Stimulated activated CD4-positive, alpha-beta T cell treated with anti-CD3 and anti-CD28 coated beads, Interleukin-1b, Interleukin-23, amount 100 ng/mL, for 24 hours (primary cell): Measurements from ENCODE around the gene NOXA1.
"Not testable (repeated sequence)": the region's sequence is repeated elsewhere in the genome, so short reads cannot be mapped to it uniquely, and the experiment has no call there.

Experiments
- DNase-seq, 4 experiments: peaks; one replicate each; pipeline ENCODE4 v3.0.0-alpha.2; 2020; ENCODE audit warnings: low read depth in 4 of 4, low spot score in 1 of 4

NOXA1 gene

DNA sequence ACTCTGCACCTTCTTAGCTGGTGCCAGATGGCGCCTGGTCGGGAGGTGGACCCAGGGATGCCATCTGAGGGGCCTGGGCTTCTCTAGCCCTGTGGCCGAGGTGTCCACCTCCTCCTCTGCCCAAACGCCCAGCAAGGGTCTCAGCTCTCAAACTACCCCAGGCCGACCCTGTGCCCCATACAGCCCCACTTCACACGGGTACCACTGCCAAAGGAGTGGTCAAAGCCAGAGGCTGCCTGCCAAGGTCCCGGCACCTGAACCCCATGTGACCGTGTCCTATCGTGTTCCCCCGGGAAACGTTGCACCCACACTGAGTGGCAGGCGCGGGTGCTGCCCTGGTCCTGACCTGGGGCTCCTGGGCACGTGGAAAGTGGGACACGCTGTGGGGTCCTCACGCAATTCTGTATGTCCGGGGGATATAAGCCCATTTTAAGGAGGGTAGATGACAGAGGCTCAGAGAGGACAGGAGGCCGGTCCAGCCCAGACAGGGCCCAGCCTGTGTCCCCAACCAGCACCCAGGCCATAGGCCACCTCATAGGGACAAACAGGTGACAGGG is 16.0 kb downstream of the NOXA1 start:
- DNase-seq = no peak

DNA sequence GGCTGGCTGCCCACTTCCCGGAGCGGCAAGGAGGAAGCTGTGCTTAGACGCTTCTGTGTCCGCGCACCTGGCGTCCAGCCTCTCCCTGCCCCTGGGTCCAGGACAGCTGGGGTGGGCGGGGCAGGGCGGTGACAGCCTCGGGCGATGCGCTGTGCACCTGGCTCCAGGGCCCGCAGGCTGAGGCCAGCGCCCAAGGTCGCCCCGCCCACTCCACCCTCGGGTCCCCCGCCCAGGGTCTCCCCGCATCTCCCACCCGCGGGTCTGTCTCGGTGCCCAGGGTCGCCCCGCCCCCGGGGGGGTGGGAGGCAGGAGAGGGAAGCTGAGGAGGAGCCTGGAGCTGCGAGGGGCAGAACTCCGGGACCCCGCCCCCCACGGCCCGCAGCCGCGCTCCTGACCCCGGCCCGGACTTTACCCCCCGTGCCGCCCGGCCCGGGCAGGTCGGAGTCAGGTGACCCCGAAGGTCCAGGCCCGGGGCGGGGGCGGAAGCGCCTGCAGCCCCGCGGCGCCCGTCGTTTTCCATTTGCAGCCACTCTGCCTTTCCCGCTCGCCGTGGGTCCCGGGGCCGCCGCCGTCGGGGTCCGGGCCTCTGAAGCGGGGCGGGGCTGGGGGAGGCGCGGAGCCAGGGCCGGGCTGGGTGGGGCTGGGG is 18.2 kb downstream of the NOXA1 start, which contains the start of gene ENTPD8:
Gene ENTPD8 (minus strand): TSS at position 69 of the 646 bp plus-strand sequence. CDS start 3,072 bp downstream, outside the sequence.
- no peak for DNase-seq

DNA sequence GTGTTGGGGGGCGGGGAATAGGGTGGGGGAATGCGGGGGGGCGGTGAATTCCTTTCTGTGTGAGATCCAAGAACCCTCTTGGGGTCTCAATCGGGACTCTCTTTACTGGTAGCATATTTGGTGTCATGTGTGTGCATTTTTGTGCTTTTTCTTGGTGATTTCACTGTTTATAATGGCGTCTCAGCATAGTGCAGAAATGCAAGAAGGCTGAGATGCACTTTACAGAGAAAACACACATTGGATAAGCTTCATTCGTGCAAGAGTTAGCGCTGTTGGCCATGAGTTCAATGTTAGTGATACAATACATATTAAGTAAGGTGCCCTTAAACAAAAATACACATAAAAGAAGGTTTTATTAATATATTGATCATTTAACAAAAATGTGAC is 18.7 kb downstream of the NOXA1 start:
- no peak for DNase-seq

DNA sequence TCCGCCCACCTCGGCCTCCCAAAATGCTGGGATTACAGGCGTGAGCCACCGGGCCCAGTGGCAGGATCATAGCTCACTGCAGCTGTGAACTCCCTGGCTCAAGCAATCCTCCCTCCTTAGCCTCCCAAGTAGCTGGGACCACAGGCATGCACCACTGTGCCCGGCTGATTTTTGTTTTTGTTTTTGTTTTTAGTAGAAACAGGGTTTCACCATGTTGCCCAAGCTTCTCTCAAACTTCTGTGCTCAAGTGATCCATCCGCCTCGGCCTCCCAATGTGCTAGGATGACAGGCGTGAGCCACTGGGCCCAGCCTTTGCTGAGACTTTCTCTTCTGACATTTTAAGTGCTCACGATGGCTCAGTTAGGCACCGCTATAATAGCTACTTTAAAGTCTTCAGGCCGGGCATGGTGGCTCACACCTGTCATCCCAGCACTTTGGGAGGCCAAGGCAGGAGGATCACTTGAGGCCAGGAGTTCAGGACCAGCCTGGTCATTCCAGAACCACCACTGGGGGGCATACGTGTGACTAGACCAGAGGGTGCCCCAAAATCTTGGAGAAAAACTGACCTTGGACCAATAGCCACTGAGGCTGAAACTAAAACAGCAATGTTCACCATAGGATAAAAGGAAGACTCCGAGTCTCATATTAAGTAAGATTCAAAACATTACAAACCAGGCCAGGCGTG is 21.1 kb downstream of the NOXA1 start:
- no peak for DNase-seq

DNA sequence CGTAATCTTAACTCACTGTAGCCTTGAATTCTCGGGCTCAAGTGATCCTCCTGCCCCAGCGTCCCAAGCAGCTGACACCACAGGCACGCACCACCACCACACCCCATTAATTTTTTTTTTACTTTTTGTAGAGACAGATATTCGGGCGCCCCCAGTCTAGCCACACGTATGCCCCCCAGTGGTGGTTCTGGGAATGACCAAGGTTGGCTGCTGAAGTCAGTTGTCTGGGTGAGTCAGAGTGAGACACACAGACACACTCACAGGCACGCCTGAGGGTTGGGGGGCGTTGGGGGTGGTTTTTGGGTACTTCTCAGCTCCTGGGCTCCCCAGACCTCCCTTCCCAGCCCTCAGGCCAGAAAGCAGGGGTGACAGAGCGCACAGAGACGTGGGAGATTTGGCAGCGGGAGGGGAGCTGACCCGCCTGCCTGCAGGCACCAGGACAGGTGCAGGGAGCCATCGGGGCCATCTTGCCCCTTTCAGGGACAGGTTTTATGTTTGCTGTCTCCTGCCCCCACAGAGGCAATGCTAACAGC is 22.1 kb downstream of the NOXA1 start:
- peak; percentile 65 to 84 (median 80) for DNase-seq

DNA sequence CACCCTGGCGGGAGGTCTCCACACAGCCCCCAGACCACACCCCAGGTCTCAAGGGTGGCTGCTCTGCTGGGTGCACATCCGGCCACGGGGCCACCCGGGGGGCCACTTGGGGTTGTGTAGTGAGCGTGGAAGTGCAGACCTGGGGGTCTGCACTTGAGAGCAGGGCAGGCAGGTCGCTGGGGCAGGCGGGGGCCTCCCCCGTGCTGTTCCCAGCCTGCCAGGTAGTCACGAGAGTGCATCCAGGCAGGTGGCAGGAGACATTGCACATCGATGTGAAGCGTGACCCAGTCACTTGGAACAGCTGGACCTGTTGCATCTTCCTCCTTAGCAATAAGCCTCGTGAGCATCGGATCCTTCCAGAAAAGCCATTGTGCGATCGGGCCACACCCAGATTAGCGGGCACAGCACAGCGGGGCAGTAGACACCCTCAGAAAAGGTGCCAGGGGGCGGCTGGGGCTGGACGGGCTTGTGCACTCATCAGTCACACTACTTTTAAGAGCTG is 22.8 kb downstream of the NOXA1 start:
- DNase-seq = no peak

DNA sequence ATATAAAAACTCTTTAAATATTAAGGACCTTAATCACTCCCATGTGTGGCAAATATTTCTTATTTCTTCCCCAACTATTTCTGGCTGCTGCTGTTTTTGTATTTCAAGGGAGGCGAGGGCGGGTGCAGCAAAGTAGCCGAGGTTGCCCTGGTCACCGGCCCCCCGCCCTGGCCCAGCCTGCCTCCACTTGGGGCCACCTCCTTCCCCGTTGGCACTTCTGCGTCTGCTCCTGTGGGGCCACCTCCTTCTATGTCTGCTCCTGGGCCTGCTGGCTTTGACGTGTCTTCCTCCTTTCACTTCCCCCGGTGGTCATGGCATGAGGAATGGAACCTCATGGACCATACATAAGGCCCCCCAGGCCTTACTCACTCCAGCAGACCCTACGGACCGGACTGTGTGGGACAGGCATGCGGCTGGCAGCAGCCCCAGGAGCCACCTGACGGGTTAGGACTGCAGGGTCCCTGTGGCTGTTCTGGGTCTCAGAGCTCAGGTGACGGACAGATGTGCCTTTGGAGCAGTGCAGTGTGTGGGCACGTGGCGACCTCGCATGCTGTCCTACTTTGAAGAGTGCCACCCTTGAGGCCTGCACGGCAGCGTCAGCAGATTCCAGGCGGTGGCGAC is 23.8 kb downstream of the NOXA1 start:
- no peak for DNase-seq

DNA sequence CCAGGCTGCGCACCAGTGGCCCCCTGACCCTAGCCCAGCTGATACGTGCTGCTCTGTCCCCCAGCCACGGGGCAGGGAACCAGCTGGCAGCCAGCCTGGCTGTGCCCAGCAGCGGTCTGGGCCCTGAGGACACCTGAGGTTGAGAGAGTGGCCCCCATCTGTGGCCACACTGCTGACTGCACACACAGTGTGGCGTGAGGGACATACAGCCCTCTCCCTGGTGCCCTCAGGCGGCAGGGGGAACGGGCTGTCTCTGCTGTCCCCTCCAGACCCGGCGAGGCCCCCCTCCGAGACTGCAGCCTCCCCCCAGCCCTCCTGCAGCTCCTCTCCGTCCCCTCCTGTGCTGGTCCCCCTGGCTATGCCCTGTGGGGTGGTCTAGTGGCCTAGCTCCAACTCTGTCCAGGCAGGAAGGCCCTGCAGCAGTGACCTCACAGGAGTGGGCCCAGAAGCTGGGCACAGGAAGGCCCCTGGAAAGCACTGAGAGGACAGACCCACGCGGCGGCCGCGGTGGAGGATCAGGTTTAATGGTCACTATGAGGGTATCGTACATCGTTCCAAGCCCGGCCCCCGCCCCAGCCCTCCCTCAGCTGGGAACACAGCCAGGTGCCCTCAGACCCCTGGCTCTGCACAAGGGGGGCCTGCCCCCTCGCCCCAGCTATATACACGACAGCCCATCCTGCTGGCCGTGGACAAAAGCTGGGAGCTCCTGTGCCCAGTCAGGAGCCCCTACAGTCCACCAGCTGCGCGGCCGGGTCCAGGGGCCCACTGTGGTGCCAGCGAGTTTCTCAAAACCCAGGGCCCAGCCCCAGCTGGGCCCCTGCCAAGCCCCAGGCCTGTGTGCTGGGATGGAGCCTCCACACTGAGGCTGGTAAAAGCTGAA is 24.8 kb downstream of the NOXA1 start:
- DNase-seq = no peak

DNA sequence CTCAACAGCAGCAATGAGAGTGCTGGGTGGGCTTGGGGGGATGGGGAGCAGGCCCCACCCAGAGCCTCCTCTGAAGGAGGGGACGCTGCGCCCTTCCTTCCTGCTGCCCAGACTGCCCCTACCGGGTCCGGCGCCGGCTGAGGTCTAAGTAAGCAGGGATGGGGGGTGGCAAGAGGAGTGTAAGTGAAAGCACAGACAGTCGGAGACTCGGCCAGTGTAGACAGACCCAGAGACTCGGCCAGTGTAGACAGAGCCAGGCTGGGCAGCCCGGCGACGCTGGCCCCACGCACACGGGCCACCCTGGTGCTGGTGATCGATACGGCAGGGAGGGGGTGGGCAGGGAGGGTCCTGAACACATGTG is 25.4 kb downstream of the NOXA1 start:
- DNase-seq = no peak

DNA sequence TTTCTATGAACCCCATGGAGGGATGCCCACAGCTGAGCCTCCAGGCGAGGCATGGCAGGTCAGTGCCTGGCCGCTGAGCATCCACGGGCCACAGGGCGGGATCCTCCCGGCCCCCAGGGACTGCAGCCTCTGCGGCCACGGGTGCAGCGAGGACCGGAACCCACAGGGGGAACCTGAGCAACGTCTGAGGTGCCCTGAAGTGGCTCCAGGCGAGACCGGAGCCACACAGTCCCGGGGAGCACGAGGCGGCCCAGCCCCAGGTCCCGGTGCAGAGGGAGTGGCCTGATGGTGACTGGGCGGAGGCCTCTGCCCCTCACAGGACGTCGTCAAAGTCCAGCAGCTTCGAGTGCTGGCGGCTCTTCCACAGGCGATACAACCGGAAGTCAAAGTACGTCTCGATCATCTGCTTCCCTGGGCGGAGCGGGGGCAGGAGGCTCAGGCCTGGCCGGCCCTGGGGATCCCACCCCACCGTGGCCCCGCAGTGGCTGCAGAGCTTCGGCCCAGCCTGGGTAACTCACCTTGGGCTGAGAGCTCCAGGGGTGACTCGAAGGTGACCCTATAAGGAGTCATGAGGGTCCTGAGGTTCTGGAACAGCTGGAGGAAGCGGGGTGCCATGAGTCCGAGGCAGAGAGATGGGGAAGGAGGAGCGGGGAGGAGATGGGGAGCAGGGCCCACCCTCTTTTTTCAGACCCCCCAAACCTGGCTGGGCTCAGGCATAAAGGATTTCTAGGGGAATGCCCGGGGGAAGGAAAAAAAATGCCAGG is 26.1 kb downstream of the NOXA1 start:
- no peak for DNase-seq

DNA sequence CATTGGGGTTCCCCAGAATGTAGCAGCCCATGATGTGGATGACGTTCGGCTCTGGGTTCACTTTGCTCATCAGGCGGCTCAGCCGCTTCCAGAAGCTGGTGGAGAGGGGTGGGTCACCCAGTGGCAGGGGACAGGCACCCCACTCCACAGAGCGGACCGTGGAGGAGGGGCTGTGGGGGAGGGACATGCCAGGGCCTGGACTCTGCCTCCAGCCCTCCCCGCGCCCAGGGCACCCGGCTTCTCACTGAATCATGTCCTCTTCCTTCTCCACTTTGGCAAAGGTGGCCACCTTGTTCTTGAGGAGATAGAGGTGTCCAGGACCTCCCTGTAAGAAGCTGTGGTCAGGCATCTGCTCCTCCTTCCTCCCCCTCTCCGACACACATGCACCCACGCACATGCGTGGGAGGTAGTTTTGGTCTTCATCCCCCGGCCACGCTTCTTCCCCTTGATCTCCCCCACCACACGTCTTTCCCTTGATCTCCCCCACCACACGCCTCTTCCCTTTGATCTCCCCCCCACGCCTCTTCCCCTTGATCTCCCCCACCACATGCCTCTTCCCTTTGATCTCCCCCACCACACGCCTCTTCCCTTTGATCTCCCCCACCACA is 26.8 kb downstream of the NOXA1 start:
- DNase-seq = no peak

DNA sequence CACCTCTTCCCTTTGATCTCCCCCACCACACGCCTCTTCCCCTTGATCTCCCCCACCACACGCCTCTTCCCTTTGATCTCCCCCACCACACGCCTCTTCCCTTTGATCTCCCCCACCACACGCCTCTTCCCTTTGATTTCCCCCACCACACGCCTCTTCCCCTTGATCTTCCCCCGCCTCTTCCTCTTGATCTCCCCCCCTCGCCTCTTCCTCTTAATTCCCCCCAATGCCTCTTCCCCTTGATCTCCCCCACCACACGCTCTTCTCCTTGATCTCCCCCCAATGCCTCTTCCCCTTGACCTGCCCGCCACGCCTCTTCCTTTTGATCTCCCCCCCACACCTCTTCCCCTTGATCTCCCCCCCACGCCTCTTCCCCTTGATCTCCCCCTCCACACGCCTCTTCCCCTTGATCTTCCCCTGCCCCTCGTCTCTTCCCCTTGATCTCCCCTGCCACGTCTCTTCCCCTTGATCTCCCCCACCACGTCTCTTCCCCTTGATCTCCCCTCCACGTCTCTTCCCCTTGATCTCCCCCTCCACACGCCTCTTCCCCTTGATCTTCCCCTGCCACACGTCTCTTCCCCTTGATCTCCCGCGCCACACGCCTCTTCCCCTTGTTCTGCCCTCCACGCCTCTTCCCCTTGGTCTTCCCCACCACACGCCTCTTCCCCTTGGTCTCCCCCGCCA is 27.5 kb downstream of the NOXA1 start:
- DNase-seq = not testable (repeated sequence)

DNA sequence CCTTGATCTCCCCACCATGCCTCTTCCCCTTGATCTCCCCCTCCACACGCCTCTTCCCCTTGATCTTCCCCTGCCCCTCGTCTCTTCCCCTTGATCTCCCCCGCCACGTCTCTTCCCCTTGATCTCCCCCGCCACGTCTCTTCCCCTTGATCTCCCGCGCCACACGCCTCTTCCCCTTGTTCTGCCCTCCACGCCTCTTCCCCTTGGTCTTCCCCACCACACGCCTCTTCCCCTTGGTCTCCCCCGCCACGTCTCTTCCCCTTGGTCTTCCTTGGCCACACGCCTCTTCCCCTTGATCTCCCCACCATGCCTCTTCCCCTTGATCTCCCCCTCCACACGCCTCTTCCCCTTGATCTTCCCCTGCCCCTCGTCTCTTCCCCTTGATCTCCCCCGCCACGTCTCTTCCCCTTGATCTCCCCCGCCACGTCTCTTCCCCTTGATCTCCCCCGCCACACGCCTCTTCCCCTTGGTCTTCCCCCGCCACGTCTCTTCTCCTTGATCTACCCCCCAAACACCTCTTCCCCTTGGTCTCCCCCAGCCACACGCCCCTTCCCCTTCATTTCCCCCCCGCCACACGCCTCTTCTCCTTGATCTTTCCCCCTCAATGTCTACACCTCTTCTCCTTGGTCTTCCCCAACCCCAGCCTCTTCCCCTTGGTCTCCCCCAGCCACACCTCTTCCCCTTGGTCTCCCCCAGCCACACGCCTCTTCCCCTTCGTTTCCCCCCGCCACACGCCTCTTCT is 28.2 kb downstream of the NOXA1 start:
- not testable (repeated sequence) for DNase-seq

DNA sequence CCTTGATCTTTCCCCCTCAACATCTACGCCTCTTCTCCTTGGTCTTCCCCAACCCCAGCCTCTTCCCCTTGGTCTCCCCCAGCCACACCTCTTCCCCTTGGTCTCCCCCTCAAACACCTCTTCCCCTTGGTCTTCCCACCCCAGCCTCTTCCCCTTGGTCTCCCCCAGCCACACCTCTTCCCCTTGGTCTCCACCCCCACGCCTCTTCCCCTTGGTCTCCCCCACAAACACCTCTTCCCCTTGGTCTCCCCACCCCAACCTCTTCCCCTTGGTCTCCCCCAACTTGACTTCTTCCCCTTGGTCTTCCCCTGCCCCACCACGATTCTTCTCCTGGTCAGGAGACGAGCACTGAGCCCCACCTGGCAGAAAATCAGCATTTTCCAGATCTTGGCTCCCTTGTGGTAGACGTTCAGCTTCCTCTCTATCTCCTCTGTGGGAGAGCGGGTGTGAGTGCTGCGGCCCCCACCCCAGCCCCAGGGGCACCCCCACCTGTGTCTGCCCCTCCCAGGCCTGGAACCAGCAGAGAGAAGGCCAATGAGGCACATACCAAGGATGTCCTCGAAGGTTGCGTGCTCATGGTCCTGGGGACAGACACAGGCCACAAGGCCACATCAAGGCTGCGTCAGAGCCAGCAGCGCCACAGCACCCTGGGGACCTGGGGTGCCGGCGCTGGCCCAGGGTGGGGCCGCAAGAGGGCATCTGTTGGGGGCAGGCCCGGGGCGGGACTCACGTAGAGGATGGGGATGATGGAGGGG is 29.0 kb downstream of the NOXA1 start:
- no peak for DNase-seq

DNA sequence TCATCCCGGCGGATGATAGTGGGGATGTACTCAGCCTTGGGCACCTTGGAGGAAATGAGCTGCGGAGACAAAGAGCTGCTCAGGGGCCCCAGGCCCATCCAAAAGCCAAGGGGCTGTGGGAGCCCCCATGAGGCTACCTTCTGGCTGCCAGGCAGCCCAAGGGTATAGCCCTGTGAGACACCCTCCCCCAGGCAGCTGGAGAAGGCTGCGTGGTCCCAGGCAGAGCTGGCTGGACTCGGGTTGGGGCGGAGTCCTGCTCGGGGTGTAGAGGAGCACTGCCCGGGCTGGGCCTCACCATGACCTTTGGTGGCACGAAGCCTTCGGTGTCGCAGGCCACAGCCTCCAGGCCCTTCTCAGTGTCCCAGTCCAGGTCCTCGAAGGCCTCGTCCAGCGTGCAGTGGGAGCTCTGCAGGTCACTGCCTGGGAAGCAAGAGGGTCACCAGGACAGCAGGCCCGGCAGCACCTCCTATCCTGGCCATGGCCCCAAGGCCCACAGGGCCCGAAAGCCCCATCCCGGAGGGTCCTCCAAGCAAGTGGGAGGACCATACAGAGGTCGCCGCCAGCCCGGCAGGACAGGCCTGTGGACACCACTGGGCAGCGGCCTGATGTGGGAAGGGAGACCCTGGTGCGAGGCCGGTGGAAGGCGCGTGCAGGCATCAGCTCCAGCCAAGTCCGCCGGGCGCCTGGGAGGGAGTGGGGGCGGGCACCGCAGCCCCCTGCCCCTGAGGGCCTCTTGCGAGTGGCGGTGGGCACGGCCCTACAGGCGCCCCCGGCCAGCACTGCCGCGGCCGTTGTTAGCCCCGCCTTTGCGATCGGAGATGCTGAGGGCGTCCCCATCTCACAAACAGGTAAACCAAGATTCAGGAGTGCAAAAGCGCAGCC is 29.8 kb downstream of the NOXA1 start:
- no peak for DNase-seq

DNA sequence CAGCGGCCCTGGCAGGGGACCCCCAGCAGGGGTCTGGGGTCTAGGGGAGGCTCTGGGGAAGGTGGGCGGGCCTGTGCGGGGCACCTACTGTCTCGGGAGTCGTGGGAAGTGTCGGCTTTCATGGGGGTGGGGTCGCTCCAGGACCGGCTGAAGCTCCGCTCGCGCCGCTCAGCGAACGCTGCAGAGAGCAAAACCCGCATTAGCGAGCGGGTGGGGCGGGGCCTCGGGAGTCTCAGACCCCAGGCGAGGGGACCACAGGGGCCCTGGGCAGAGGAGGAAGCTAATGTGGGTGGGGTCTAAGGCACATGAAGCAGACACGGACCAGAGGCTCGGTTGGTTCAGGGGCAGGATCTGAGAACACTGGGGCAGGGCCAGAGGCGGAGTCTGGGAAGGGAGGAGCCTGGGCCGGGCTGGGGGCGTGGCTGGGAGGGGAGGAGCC is 30.5 kb downstream of the NOXA1 start:
- DNase-seq = peak in 3 of 4 experiments; percentile 35 to 50 (median 39)
